Stimulated activated CD8-positive, alpha-beta memory T cell treated with anti-CD3 and anti-CD28 coated beads, Interleukin-4, amount 100 ng/mL, for 24 hours (primary cell): ENCODE results near the gene ZFC3H1.
A peak's percentile ranks its signal among the peaks of the same experiment; 100 is the strongest.

Experiments used
- DNase-seq: peaks from one replicate; pipeline ENCODE4 v3.0.0-alpha.2; 2020; ENCODE audit warnings: low read depth

ZFC3H1 gene

DNA sequence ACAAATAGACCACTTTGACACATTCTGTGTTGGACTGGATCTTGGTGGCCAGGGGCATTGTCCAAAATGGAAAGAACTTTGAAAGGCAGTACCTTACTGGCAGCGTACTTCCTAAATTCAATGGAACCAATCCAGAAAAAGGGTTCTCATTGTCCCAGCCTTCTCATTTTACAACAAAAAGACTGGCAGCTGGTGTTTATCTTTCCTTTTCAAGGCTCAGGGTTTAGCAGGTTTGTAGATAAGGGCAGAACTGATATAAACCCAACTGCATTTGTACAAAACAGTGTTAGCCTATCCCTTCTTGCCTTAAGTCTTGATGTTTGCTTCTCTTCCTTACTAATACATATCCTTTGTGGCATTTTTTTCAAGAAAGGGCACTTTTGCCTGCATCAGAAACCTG lies 8.2 kb upstream of the ZFC3H1 start:
- no peak for DNase-seq

DNA sequence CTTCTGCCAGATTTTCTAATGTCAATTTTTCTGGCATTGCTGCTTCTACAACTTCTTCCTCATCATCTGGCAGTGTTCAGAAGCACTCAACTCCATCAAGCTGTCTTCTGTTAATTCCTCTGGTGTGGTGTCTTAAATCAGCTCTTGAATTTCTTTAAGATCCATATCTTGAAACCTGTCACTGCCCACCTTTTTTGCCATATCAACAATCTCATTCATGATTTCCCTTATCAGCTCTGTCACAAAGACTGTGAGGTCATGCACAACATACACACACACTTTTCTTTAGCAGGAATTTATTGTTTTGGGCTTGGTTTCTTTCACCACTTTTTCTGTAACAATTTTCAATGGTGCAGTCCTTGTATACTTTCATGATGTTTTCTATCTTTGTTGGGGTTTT lies 7.7 kb upstream of the ZFC3H1 start:
- no peak for DNase-seq

DNA sequence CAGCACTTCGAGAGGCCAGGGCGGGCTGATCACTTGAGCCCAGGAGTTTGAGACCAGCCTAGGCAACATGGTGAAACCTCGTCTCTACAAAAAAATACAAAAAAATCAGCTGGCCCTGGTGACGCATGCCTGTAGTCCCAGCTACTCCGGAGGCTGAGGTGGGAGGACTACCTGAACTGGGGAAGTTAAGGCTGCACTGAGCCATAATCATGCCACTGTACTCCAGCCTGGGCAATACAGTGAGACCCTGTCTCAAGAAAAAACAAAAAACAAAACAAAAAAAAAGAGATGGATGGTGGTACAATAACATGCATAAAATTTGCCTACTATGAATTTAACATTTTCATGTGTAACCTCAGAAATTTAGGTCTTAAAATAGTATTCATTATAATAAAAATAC lies 2.6 kb upstream of the ZFC3H1 start:
- no peak for DNase-seq

DNA sequence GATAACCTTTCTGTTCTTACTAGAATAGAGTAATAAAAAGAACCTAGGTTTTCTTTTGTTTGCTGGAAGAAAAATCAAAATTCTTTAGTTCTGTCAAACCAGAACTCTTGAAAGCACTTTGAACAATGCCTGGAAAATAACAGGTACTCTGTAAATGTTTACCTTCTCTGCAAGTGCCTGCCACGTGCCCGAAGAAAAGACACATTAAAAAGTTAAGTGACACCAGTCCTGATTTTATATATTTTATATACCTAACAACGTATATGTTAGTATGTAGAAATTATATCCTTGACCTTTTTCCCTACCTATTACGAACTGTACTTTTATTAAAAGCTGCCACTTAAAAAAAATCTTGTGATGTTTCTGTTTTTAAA lies 1.4 kb upstream of the ZFC3H1 start:
- no peak for DNase-seq

DNA sequence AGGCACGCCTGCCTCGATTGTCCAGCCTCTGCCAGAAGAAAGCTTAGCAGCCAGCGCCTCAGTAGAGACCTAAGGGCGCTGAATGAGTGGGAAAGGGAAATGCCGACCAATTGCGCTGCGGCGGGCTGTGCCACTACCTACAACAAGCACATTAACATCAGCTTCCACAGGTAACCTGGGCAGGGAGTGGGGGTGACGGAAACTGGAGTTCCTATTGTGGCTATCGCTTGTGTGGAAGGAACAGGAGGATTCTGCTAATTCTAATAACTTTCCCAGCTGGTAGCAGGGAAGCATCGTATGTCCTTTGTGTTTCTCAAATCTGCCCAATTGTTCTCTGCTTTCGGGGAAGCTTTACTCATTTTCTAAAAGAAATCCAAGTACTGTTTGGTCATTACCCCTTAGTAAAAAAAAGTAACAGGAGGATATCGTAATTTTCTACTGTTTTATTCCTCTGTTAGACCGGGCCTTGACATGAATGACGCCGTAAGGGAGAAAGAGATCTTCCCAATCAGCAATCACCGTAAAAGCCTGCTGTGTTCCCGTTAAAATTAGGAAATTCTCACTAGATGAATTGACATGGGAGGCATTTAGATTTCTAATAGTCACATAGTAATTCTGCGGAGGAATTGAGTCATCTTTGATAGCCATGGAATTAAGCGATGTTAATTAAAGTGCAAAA lies 902 bp upstream of the ZFC3H1 start:
- no peak for DNase-seq

DNA sequence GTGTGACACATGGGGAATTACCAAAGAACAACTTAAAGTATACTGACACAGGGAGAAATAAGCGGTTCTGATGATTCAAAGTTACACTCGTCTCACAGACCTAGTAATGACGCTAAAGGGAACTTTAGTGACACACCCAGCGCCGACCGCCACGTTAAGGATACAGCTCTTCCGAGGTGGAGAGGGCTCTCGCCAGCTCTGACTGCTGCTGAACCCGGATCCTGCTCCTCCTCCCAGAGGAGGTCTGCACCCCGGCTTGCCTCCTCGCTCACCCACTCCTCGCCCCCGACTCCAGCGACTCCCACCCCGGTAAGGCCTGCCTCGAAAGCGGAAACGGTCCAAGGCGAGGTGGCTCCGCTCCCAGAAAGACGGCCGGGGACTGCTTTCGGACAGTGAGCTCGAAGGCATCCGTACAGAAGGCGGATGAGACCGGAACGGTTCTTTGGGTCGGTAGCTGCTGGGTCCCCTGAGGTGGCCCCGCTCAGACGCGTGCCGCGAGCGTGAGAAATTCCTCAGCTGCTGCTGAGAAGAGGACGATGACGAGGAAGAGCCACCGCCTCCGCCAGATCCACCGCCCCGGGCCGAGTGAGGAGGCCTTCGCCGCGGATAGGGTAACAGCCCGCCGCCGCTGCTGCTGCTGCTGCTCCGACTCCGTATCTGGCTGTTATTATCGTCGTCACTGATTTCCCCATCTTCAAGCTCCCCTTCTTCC lies 643 bp downstream of the ZFC3H1 start:
- DNase-seq: peak; percentile 55

DNA sequence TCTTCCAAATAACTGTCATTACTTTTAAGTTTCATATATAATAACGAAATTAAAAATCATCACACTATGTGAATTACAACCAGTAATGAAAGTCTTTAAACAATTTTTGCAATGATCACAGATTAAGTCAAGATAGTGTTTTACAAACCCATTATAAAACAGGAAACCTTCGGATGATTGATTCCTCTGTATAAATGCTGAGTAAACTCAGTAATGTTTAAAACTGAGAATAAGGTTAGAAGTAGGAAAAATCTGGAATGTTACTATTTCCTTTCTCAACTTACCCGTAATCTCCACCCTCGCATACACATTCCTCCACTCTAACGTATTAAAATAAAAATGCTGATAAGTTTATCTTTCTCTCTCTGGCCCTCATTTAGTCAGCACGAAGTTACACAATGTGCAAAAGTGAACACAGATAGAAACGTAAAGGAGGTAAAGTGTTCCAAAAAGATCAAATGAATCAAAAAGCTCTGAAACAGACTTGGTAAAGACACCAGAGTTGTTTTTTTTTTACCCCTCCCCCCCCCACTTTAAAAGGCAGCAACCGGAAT lies 1.6 kb downstream of the ZFC3H1 start:
- DNase-seq: no peak

DNA sequence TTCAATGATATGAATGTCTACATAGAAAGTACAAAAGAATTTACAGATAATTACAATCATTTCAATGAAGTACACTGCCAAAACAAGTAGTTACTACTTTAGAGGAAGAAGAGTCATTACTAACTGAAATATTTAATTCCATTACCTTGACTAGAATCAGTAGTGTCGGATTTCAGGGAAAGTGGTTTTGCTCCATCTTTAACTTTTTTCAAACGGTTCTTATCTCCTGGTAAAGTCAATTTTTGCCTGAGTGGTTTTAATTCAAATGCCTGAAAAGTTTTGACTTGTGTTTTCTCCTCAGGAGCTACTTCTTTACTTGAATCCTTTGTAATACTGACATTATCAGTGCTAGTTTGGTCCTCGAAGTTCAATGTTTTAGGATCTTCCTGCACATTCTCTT lies 6.9 kb downstream of the ZFC3H1 start:
- no peak for DNase-seq

DNA sequence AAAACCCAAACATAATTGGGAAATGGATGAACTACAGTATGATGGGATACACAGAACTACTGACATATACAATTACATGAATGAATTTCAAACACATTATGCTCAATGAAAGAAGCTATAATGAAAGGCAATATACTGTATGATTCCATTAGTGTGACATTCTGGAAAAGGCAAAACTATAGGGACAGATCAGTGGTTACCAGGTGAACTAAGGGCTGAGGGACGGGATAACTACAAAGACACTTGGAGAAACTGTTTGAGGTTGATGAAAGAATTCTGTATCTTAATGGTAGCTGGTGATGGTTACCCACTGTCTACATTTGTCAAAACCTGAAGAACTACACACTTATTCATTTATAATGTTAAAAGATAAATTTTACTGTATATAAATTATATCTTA lies 7.7 kb downstream of the ZFC3H1 start:
- DNase-seq: no peak

DNA sequence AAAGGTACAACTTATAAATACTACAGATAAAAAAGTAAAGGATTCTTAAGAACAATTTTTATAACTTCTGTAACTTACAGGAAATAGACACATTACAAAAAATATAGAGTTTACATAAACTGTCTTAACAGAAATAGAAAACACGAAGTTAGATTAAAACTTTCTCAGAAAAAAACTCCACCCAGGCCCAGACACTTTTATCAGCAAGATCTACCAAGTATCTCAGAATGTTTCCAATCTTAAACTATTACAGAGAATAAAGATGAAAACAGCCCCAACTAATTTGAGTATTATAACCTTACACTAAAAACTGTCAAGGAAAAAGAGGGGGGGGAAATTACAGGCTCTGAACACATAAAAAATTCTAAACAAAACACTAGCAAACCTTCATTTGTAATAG lies 8.2 kb downstream of the ZFC3H1 start:
- no peak for DNase-seq

DNA sequence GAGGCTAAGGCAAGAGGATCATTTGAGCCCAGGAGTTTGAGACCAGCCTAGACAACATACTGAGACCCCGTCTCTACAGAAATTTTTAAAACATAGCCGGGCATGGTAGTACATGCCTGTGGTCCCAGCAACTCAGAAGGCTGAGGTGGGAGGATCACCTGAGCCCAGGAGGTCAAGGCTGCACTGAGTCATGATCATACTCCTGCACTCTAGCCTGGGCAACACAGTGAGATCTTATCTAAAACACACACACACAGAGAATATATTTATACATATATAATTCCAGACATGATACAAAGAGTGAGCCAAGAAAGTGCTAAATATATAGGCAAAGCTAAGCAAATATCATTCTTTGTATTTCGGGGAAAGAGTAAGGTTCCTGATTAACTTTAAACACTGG lies 9.4 kb downstream of the ZFC3H1 start:
- DNase-seq: no peak

DNA sequence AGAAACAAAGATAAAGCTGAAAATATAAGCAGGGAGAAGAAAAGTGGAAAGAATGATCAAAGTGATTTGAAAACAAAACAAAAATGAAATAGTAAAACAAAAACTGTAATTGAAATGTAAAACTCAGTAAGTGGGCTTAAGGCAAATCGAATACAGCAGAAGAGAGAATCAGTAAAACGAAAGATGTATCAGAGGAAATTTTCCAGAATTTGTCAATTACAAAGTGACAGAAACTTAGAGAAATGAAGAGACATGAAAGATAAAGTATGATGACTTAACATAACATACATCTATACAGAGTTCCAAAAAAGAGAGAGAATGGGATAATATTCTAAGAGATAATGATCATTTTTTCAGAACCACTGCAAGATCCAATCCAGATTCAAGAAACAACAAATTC lies 10.5 kb downstream of the ZFC3H1 start:
- DNase-seq: no peak

DNA sequence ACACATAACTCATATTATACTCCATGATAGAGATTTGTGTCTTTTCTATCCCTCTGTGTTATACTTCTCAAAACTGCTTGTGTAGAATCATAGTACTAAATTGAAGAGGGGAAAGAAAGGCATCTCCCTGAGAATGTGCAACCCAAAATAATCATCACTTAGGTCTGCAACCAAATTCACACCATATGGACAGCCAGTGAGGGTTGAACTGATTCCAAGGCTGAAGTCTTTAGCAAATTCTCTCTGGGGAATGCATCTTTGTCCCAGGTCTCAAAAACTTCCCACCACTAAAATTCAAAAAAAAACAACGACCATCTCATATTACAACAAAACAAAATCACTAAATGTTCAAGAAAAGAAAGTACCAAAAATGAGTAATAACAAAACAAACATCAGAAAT lies 11.0 kb downstream of the ZFC3H1 start:
- no peak for DNase-seq

DNA sequence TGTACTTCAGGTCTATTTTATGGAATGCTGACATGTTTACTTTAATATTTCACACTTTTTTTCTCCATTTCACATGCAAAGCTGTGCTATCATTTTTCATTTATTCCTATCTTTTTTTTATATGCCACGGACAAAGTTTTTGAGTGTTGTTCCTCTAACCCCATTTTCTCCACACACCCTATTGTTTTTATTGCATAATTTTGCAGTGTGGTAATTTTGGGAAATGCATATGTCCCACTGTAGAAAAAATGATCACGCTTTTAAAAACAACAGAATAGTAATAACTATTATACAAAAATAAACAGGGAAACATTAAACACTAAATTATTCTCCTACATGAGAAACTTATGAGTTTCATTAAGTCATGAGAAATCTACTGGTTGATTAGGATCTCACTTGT lies 14.2 kb downstream of the ZFC3H1 start:
- no peak for DNase-seq

DNA sequence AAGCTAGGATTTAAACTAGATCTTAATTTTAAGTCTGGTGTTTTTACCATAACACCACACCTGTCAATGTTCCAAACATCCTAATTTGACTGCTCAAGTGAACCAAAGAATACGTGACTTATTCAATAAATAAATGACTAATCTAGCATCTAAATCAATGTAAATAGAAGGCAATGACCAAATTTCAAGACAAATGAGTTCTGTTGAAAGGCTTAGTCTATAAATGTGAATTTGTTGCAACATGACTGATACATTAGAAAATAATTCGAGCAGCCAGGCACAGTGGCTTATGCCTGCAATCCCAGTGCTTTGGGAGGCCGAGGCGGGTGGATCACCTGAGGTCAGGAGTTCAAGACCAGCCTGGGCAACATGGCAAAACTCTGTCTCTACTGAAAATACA lies 15.1 kb downstream of the ZFC3H1 start:
- no peak for DNase-seq

DNA sequence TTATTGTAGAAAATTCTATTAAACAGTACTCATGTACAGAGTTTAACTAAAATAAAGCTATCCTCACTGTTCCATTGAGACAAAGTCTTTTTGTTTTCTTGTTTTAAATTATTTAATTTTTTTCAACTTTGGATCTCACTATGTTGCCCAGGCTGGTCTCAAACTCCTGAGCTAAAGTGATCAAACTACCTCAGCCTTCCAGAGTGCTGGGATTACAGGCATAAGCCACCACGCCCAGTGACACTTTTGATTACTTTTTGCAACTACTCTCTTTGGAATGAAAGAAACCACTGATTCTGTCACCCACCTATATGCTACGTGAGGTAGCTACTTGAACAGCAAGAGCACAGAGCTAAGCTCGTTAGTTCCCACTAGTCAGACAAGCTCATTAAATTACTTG lies 17.1 kb downstream of the ZFC3H1 start:
- no peak for DNase-seq

DNA sequence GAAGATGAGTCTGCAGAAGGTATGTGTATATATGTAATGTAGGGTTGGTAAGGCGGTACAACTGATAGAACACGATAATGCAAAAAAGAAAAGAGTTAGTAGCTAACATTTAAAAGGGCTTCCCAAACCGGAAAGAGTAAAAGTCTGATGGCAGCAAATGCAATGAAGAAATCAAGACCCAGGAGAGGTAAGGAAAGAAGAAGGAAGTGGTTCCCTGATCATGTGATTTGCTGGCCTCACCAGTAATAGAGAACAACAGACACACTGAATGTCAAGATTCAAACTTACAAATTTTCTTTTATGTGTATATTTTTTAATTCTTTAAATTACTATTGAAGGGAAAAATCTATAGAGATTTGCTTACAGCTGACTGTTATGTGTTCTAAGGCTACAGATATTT lies 18.4 kb downstream of the ZFC3H1 start:
- no peak for DNase-seq

DNA sequence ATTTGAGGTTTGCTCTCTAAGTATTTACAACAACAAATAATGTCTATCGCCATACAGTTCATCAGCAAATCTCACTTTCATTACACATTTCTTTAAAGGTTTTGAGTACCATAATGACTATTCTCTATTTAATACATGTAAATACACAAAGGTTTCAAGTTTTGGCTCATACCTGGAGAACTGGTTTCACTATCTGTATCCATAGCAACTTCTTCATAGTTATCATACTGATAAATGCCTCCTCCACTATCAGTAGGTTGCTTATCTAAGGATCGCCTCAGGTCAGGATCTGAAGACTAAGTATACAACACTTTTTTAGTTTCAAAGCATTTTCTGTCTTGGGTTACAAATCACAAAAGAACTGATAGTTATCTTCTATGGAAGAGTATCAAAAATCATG lies 21.4 kb downstream of the ZFC3H1 start:
- DNase-seq: no peak

DNA sequence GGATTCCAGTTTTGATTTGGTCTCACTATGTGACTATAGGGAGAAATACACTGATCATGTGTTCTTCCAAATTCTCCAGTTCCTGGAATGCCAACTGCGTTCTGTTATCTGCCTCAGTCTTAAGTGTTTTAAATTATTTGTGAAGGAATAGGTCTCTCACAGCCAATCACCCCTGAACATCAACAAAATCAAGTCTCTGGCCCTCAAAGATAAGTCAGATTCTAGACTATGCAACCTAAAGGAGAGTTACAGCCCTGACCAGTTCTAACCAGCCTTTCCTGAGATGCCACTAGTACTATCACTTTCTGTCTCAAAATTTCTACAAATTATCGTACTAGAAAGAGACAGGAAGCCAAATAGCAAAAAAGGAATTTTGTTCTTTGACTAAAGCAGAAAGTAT lies 22.3 kb downstream of the ZFC3H1 start:
- DNase-seq: no peak

DNA sequence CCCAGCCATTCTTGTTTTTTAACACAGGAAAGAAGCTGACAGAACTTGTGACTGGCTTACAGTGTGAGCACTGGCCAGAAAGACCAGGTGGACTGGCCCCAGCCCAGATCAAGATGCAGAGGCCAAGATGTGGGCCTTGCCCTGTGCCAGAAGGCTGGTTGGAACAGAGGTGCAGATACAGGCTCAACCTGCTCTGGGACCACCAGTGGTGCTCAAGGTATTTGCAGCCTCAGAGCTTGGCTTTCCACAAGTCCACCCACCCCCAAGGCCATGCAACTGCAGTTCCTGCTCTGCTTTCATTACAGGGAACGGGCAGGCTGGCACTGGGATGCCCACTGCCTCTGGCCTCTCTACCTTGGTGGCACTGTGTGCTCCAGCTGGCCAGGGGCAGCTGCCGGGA lies 23.3 kb downstream of the ZFC3H1 start:
- no peak for DNase-seq

DNA sequence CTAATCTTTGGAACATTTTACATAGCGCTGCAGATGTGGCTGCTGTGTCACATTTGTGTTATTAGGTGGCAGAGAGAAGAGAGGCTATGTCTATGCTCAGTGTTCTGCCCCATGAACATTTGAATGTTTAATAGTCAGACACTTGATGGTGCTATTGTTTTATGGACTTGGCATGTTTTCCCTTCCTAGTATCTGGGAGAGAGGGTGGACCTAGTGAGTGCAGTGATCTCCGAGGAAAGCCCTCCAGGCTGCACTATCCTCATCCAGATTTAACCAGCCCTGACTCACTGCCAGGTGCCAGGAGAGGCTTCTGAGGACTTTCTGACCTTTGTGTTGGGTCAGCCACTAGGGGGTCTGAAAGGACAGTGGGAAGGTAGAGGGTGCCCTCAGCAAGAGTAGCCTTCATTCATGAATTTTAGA lies 24.3 kb downstream of the ZFC3H1 start:
- DNase-seq: no peak

DNA sequence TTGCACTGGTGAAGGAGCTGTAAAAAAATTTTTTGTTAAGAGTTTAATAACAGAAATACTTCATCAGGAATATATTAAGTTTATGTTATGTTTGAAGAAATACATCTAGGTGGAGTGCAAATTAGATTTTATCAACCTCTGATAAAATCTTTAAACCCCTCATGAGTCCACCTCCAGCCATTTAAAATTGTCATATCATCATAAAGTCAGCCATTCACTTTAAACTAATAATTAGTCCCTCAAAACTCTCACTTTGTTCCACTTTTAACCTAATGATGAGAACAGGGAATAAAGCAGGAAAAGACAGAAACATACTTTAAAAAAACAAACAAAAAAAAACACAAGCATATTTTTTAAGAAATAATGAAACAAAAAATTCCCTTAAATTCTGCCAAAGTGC lies 25.1 kb downstream of the ZFC3H1 start:
- no peak for DNase-seq

DNA sequence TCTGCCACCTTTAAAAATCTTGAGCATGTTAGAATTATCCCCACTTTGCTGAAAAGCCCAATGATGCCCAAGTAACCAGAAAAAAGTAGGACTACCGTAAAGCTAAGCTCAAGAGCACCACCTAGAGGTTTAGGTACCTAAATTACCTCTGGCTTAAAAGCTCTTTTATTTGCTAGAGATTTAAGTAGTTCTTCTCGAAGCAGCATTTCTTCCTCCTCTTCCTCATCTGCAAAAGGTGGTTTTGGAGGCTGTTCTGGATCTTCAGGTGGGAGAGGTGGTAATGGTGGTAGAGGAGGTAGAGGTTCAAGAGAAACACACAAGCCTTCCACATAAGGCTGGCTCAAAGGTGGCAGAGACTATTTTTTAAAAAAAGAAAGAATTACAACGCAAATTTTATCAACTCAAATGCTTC lies 26.9 kb downstream of the ZFC3H1 start:
- DNase-seq: no peak

DNA sequence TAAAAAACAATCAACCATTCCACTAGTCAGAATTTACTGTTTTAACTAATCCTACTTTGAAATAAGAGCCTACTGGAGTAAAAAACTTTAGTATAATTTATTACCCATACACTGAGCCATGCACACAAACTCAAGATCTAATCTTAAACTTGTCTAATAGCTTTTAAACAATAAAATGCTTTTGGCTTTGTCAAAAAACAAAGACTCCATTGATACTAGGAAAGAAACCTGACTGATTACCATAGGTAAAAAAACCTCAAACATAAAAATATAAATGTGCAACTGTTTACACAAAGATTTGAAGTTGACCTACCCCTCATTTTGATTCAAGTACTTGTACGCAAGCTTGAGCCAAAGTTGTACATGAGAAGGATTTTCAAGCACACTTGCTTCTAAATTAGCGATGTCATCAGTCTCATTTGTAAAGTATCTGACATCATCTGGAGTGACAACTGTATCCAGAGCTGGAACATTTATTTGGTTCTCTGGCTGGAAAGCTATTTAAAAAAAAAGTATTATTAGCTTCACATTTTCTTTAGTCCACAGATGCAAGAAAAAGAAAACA lies 36.1 kb downstream of the ZFC3H1 start:
- no peak for DNase-seq
